Measurements from ENCODE around the gene FAM43A.

FAM43A gene

DNA sequence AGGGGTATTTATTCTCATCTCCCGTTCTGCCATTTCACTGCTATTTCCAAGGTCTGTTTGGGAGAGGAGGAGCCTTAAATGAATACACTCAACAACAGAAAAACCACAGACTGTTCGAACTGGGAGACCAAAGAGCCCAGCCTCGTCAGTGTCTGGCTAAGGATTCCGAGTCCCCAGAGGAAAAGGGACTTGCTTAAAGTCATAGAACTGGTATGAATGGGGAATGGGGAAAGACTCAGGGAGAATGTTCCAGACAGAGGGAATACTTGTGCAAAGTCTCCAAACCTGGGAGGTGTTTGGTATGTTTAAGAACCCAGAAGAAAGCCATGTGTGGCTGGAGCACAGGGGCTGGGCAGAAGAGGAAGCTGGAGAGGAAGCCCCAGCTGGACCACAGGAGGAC is 46.9 kb downstream of the FAM43A start:
- no peaks in the 10 kb centered on the region for H3K36me3 ChIP-seq (ENCODE audit: insufficient read depth, insufficient read length, low read length)
- H3K4me3 ChIP-seq (ENCODE audit: insufficient read length, low read depth) = no peak overlapping the region
- H3K27me3 ChIP-seq (ENCODE audit: insufficient read depth, insufficient read length) = peaks cover 19% of the 10 kb centered on the region
- TF ChIP-seq SUZ12 (IDR thresholded peaks at IDR 0.05; ENCODE audit: extremely low read depth, insufficient read depth, insufficient read length) (no peak), YY1 (IDR thresholded peaks at IDR 0.05; ENCODE audit: insufficient read depth, insufficient read length) (no peak), ZNF274 (IDR thresholded peaks at IDR 0.05; ENCODE audit: low read depth, low read length) (no peak)
- peaks cover 3% of the 10 kb centered on the region for H3K4me1 ChIP-seq (ENCODE audit: insufficient read depth, insufficient read length)
- H3K9ac ChIP-seq (ENCODE audit: insufficient read length, low read depth) = no peak overlapping the region
- 0 out of 2 replicates have a peak, but pooled peaks cover 3% of the 10 kb centered on the region for H3K9me3 ChIP-seq (ENCODE audit: insufficient read depth, low read length)
- DNase-seq (ENCODE audit: low read depth, low spot score) = no peak

- Histone ChIP-seq H3K9me3 (ENCODE audit: insufficient read depth, low read length) (0 out of 2 replicates have a peak, but pooled peaks cover 3% of the 10 kb centered on the region), H3K9ac (ENCODE audit: insufficient read length, low read depth) (no peak overlapping the region), H3K36me3 (ENCODE audit: insufficient read depth, insufficient read length, low read length) (no peaks in the 10 kb centered on the region), H3K4me3 (ENCODE audit: insufficient read length, low read depth) (no peak overlapping the region), H3K4me1 (ENCODE audit: insufficient read depth, insufficient read length) (no peaks in the 10 kb centered on the region), H3K27me3 (ENCODE audit: insufficient read depth, insufficient read length) (peaks cover 30% of the 10 kb centered on the region)
- no peak for DNase-seq (ENCODE audit: low read depth, low spot score)
- no peak for TF ChIP-seq SUZ12 (IDR thresholded peaks at IDR 0.05; ENCODE audit: extremely low read depth, insufficient read depth, insufficient read length)
- TF ChIP-seq ZNF274 (IDR thresholded peaks at IDR 0.05; ENCODE audit: low read depth, low read length) = no peak
- TF ChIP-seq YY1 (IDR thresholded peaks at IDR 0.05; ENCODE audit: insufficient read depth, insufficient read length) = no peak
Observed at GRCh38 chr3:194736277-194736895, 50.7 kb downstream of the FAM43A start.

DNA sequence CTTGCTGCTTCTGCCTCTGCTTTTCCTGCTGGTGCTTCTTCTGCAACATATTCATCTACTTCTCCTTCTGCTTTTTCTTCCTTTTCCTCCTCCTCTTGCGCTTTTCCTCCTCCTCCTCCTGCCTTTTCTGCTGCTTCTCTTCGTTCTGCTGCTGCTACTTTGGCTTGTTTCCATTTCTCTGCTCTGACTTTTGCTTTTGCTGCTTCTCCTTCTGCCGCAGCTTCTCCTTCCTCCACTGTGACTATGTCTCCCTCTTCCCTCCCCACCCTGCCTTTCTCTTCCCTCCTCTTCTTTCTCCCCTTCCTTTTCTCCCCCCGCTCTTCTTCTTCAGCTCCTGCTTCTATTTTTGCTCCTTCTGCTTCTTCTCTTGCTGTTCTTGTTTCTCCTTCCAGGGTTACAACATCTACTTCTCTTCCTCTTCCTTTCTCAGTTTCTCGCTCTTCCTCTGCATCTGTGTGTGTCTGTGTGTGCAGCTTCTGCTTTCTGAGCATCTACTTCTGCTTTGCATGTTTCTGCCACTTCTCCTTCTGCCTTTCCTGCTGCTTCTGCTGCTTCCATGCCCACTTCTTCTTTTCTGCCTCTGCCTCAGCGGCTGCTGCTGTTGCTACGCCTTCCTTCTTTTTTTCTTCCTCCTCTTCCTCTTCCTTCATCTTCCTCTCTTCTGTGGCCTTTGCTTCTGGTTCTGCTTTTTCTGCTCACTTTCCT is 51.4 kb downstream of the FAM43A start:
- Histone ChIP-seq H3K4me3 (ENCODE audit: insufficient read length, low read depth) (no peak overlapping the region), H3K36me3 (ENCODE audit: insufficient read depth, insufficient read length, low read length) (no peaks in the 10 kb centered on the region), H3K9ac (ENCODE audit: insufficient read length, low read depth) (no peak overlapping the region), H3K9me3 (ENCODE audit: insufficient read depth, low read length) (0 out of 2 replicates have a peak, but pooled peaks cover 3% of the 10 kb centered on the region), H3K4me1 (ENCODE audit: insufficient read depth, insufficient read length) (no peaks in the 10 kb centered on the region), H3K27me3 (ENCODE audit: insufficient read depth, insufficient read length) (peaks cover 30% of the 10 kb centered on the region)
- TF ChIP-seq ZNF274 (IDR thresholded peaks at IDR 0.05; ENCODE audit: low read depth, low read length) = no peak
- no peak for TF ChIP-seq YY1 (IDR thresholded peaks at IDR 0.05; ENCODE audit: insufficient read depth, insufficient read length)
- no peak for TF ChIP-seq SUZ12 (IDR thresholded peaks at IDR 0.05; ENCODE audit: extremely low read depth, insufficient read depth, insufficient read length)
- DNase-seq (ENCODE audit: low read depth, low spot score) = no peak
